A549 (cell line): ENCODE data around the gene STEAP1B.
A peak's percentile ranks its signal among the peaks of the same experiment; 100 is the strongest.
"Not testable (repeated sequence)": the region's sequence is repeated elsewhere in the genome, so short reads cannot be mapped to it uniquely, and the experiment has no call there.

Experiments
- EP300 ChIP-seq, 2 experiments: fragments of >200 bp; sonication (Bioruptor Twin); formaldehyde crosslinking; IDR thresholded peaks; 2 replicates in 1 of 2; 3 replicates in 1 of 2; pipeline ENCODE4 v1.6.1; 2016 to 2017
- POLR2A ChIP-seq: IDR thresholded peaks from 2 replicates; pipeline ENCODE4 v1.6.1; 2012; ENCODE audit warnings: mild to moderate bottlenecking, low read length
- RFX5 ChIP-seq: fragments of 450-650 bp; IDR thresholded peaks from 2 replicates; pipeline ENCODE4 v1.7.1; 2014; ENCODE audit warnings: antibody characterized with exemption, mild to moderate bottlenecking, moderate library complexity
- TF ChIP-seq, protein P1 (sequence below): fragments of 150-350 bp; IDR thresholded peaks from 2 replicates; pipeline ENCODE4 v1.6.1; 2014; ENCODE audit warnings: low read depth, mild to moderate bottlenecking, low read length
- TF ChIP-seq, protein P2 (sequence below): fragments of >200 bp; sonication (Bioruptor Twin); formaldehyde crosslinking; IDR thresholded peaks from 3 replicates; pipeline ENCODE4 v1.5.1; 2016
- TF ChIP-seq, protein P3 (sequence below): IDR thresholded peaks from 2 replicates; pipeline ENCODE4 v1.6.1; 2012
- TF ChIP-seq, protein P4 (sequence below): fragments of >200 bp; sonication (Bioruptor Twin); formaldehyde crosslinking; IDR thresholded peaks from 2 replicates; pipeline ENCODE4 v1.6.1; 2016

DNA sequence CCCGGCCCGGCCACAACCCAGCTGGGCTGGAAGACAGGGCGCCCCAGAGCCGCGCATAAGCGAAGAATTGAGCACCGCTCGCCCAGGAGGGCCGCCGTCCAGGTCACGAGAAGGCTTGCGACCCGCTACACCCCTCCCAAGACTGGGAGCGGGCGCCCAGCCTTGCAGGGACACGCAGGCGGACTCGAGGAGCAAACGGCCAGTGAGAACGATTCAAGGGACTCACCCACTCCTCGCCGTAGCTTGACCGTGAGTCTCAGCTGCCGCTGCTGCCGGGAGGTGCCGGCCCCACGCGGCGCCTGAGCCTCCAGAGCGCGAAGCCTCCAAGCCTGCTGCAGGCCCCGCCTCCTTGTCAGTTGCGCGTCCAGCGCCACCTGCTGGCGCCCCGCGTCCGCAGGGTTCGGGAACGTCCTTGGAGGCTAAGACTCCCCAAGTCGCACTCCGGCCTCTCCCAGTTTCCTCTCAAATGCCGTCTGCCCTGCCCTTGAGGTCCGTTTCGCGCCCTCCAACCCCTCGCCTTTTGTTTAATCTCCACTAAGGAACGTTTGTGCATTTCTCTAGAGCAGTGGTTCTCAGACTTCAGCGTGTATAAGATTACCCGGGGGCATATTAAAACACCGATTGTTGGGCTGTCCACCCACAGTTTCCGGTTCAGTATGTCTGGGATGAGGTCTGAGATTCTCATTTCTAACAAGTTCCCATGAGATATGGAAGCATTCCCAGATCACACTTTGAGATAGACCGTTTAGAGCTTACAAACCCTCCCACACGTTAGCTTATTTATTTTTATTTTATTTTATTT is at the start of gene STEAP1B:
- TF ChIP-seq, protein P1, sequence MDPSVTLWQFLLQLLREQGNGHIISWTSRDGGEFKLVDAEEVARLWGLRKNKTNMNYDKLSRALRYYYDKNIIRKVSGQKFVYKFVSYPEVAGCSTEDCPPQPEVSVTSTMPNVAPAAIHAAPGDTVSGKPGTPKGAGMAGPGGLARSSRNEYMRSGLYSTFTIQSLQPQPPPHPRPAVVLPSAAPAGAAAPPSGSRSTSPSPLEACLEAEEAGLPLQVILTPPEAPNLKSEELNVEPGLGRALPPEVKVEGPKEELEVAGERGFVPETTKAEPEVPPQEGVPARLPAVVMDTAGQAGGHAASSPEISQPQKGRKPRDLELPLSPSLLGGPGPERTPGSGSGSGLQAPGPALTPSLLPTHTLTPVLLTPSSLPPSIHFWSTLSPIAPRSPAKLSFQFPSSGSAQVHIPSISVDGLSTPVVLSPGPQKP, result not testable (repeated sequence)
- TF ChIP-seq, protein P2, sequence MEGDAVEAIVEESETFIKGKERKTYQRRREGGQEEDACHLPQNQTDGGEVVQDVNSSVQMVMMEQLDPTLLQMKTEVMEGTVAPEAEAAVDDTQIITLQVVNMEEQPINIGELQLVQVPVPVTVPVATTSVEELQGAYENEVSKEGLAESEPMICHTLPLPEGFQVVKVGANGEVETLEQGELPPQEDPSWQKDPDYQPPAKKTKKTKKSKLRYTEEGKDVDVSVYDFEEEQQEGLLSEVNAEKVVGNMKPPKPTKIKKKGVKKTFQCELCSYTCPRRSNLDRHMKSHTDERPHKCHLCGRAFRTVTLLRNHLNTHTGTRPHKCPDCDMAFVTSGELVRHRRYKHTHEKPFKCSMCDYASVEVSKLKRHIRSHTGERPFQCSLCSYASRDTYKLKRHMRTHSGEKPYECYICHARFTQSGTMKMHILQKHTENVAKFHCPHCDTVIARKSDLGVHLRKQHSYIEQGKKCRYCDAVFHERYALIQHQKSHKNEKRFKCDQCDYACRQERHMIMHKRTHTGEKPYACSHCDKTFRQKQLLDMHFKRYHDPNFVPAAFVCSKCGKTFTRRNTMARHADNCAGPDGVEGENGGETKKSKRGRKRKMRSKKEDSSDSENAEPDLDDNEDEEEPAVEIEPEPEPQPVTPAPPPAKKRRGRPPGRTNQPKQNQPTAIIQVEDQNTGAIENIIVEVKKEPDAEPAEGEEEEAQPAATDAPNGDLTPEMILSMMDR, result peak; percentile 72
- not testable (repeated sequence) for TF ChIP-seq RFX5; POLR2A; EP300 (IDR thresholded peaks at IDR 0.05)
- TF ChIP-seq, protein P3, sequence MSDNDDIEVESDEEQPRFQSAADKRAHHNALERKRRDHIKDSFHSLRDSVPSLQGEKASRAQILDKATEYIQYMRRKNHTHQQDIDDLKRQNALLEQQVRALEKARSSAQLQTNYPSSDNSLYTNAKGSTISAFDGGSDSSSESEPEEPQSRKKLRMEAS, result peak; percentile 98
- TF ChIP-seq, protein P4, sequence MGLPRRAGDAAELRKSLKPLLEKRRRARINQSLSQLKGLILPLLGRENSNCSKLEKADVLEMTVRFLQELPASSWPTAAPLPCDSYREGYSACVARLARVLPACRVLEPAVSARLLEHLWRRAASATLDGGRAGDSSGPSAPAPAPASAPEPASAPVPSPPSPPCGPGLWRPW, result not testable (repeated sequence)
